A549 (cell line): ENCODE data around the gene TMEM125.

Experiments used
- CTCF ChIP-seq: fragments of >200 bp; sonication (Bioruptor Twin); formaldehyde crosslinking; IDR thresholded peaks from 3 replicates; pipeline ENCODE4 v1.5.1; 2016
- EP300 ChIP-seq, 2 experiments: fragments of >200 bp; sonication (Bioruptor Twin); formaldehyde crosslinking; IDR thresholded peaks; 2 replicates in 1 of 2; 3 replicates in 1 of 2; pipeline ENCODE4 v1.6.1; 2016 to 2017
- JUN ChIP-seq, 2 experiments: fragments of >200 bp; sonication (Bioruptor Twin); formaldehyde crosslinking; IDR thresholded peaks; 2 replicates in 1 of 2; 3 replicates in 1 of 2; pipeline ENCODE4 v1.6.1; 2016 to 2017
- KDM5A ChIP-seq: fragments of 200-600 bp; sonication (generic); IDR thresholded peaks from 2 replicates; pipeline ENCODE4 v1.6.1; 2016; ENCODE audit warnings: antibody characterized with exemption, mild to moderate bottlenecking
- MAFK ChIP-seq: fragments of 450-650 bp; IDR thresholded peaks from 2 replicates; pipeline ENCODE4 v1.6.1; 2014; ENCODE audit not compliant: partially characterized antibody
- MAX ChIP-seq: IDR thresholded peaks from 2 replicates; pipeline ENCODE4 v1.6.1; 2012
- POLR2A ChIP-seq: IDR thresholded peaks from 2 replicates; pipeline ENCODE4 v1.6.1; 2012; ENCODE audit warnings: mild to moderate bottlenecking, low read length
- TF ChIP-seq, protein P1 (sequence below): fragments of 150-350 bp; IDR thresholded peaks from 2 replicates; pipeline ENCODE4 v1.6.1; 2014; ENCODE audit warnings: low read depth, mild to moderate bottlenecking, low read length

DNA sequence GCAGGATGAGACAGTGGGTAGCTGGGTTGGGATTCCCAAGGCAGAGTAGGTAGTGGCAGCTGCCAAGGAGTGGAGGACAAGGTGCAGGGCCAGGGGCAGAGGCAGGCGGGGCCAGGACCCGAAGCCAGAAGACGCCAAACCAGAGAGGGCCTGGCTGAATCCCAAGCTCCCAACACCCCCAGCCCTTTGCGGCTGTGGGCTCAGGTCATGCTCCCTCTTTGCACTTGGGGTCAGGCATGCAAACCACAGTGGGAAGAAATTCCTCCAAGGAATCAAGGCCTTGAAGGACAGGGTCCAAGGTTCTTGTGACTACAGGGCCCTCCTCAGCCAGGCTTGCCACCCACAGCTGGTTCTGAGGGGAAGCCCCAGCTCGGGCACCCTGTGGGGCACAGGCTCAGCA is 9.4 kb downstream of the TMEM125 start:
- no peak for TF ChIP-seq CTCF
- TF ChIP-seq KDM5A, result no peak
- TF ChIP-seq EP300 (IDR thresholded peaks at IDR 0.05), result no peak
- TF ChIP-seq JUN (IDR thresholded peaks at IDR 0.05), result no peak
- TF ChIP-seq, protein P1, sequence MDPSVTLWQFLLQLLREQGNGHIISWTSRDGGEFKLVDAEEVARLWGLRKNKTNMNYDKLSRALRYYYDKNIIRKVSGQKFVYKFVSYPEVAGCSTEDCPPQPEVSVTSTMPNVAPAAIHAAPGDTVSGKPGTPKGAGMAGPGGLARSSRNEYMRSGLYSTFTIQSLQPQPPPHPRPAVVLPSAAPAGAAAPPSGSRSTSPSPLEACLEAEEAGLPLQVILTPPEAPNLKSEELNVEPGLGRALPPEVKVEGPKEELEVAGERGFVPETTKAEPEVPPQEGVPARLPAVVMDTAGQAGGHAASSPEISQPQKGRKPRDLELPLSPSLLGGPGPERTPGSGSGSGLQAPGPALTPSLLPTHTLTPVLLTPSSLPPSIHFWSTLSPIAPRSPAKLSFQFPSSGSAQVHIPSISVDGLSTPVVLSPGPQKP, result no peak
- no peak for TF ChIP-seq MAX
- TF ChIP-seq MAFK, result no peak
- TF ChIP-seq POLR2A, result no peak
